ENCODE measurements around the gene LHX4. TPM values are rescaled to one million over a fixed set of nuclear protein-coding genes. Genes with fewer than 3 reads are reported as not detected.

Gene LHX4
- total and polyA plus RNA-seq, 7 donors = 0.44 to 0.92 (median 0.60) TPM; not detected in 4

DNA sequence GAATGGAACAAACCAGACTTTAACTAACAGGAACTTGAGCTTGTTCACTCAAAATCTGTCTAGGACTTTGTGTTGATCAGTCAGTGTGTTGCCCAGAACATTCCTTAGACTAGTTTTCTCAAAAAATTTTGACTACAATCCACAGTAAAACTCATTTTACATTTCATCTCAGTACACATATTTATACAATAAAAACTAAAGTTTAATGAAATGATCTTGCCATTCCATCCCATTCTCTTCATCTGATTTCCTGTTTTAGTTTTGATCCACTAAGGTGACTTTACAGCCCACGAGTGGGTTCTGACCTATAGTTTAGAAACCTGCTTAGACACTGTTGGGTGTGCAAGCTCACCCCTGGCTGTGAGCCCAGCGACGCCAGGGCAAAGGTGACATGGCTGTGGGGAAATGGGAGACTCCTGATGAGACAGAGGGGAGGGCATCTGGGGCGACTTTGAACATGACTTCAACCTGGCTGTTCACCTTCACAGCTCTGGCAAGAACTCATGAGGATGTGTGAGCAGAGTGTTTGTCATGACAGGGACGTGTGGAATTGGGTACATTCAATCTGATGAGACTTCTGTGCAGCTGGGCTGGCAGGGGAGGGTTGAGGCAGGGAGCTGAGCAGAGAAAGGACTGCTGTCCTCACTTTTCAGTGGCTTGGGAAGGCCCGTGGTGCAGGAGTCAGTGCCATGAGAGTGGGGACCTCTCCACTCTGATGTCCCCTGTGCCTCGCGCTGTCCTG, 40.6 kb downstream of the LHX4 start:
- no peak overlapping the region for H3K4me3 ChIP-seq
- peaks cover 0 to 24% (median 3%) of the 10 kb centered on the region in 4 donors for H3K36me3 ChIP-seq
- H3K9me3 ChIP-seq = no peaks in the 10 kb centered on the region
- intact Hi-C loops (cut with DNase I) = no loop called here
- no peaks in the 10 kb centered on the region for H3K27me3 ChIP-seq
- peak; percentile 46 for DNase-seq
- 28 to 71% methylated on average over 8 of the region's 8 CpGs for WGBS, 2 donors
- TF ChIP-seq POLR2AphosphoS5 (IDR thresholded peaks at IDR 0.05) = no peak
- TF ChIP-seq POLR2A (IDR thresholded peaks at IDR 0.05) = no peak
- no peak for TF ChIP-seq EP300 (IDR thresholded peaks at IDR 0.05)
- no peak for TF ChIP-seq CTCF (IDR thresholded peaks at IDR 0.05)
- H3K27ac ChIP-seq = no peak overlapping the region
- no peaks in the 10 kb centered on the region for H3K4me1 ChIP-seq

- Histone ChIP-seq H3K27ac (no peak overlapping the region), H3K4me1 (no peaks in the 10 kb centered on the region), H3K27me3 (no peaks in the 10 kb centered on the region), H3K9me3 (no peaks in the 10 kb centered on the region), H3K4me3 (no peak overlapping the region), H3K36me3 (peaks cover 0 to 24% (median 3%) of the 10 kb centered on the region in 4 donors)
- 80 to 86% methylated on average over 23 of the region's 23 CpGs for WGBS, 2 donors
- TF ChIP-seq POLR2A (IDR thresholded peaks at IDR 0.05) = no peak
- TF ChIP-seq POLR2AphosphoS5 (IDR thresholded peaks at IDR 0.05) = no peak
- no peak for TF ChIP-seq CTCF (IDR thresholded peaks at IDR 0.05)
- TF ChIP-seq EP300 (IDR thresholded peaks at IDR 0.05) = no peak
- intact Hi-C loops (cut with DNase I) = no loop called here
- peak; percentile 50 for DNase-seq
These were observed 41.5 kb downstream of the LHX4 start for GRCh38 chr1:180271272-180272255.

DNA sequence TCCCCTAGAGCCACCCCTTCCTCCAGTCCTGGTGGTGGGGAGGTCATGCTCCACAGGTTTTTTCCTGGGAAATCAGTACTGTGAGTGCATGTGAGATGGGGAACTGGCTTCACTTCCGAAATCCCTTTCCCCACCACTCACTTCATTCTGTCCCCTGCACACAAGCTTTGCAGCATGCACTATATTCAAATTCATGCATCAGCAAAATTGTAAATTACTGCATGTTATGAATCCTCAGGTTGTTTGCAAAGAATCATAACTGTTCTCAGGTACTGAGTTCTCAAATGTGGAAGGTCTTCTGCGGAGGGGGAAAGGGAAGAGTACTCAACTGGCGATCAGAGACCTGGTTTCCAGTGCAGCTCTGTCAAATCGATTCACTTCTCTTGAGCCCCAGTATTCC, 42.3 kb downstream of the LHX4 start:
- Histone ChIP-seq H3K4me1 (no peaks in the 10 kb centered on the region), H3K27ac (no peak overlapping the region), H3K36me3 (peaks cover 0 to 24% (median 3%) of the 10 kb centered on the region in 4 donors), H3K4me3 (no peak overlapping the region), H3K9me3 (no peaks in the 10 kb centered on the region), H3K27me3 (no peaks in the 10 kb centered on the region)
- no peak for DNase-seq
- intact Hi-C loops (cut with DNase I) = no loop called here
- TF ChIP-seq POLR2A (IDR thresholded peaks at IDR 0.05) = no peak
- no peak for TF ChIP-seq POLR2AphosphoS5 (IDR thresholded peaks at IDR 0.05)
- TF ChIP-seq CTCF (IDR thresholded peaks at IDR 0.05) = no peak
- TF ChIP-seq EP300 (IDR thresholded peaks at IDR 0.05) = no peak
- WGBS, 2 donors = 96 to 97% methylated on average over 4 of the region's 4 CpGs

GRCh38 chr1:180273066-180273465, 43.0 kb downstream of the LHX4 start:
- Histone ChIP-seq H3K27me3 (no peaks in the 10 kb centered on the region), H3K36me3 (peaks cover 0 to 24% (median 3%) of the 10 kb centered on the region in 4 donors), H3K4me3 (no peak overlapping the region), H3K9me3 (no peaks in the 10 kb centered on the region), H3K4me1 (no peaks in the 10 kb centered on the region), H3K27ac (no peak overlapping the region)
- DNase-seq = no peak
- 97 to 98% methylated on average over 2 of the region's 2 CpGs for WGBS, 2 donors
- TF ChIP-seq EP300 (IDR thresholded peaks at IDR 0.05) (no peak), POLR2AphosphoS5 (IDR thresholded peaks at IDR 0.05) (no peak), POLR2A (IDR thresholded peaks at IDR 0.05) (no peak), CTCF (IDR thresholded peaks at IDR 0.05) (no peak)
- intact Hi-C loops (cut with DNase I) = no loop called here
